Measurements from ENCODE around the gene SLC17A8. TPM values are rescaled to one million over a fixed set of nuclear protein-coding genes. Genes with fewer than 3 reads are reported as not detected.
"Not testable (repeated sequence)": the region's sequence is repeated elsewhere in the genome, so short reads cannot be mapped to it uniquely, and the experiment has no call there.

SLC17A8 gene
- total RNA-seq, 1 experiment from 2014 or later: not detected

- not testable (repeated sequence) for H2BK20ac ChIP-seq (ENCODE audit: low read depth, low read length, poor library complexity, severe bottlenecking); H2AK5ac ChIP-seq (ENCODE audit: insufficient read length, low read length); H3K4me2 ChIP-seq (ENCODE audit: insufficient read depth, insufficient read length, low read length); H3K27ac ChIP-seq (ENCODE audit: insufficient read length, low read depth, low read length); H3K9me3 ChIP-seq (ENCODE audit: control insufficient read depth, low read depth, low read length); H3K4me1 ChIP-seq (ENCODE audit: insufficient read depth, low read length); H3K18ac ChIP-seq (ENCODE audit: insufficient read length, low read depth, low read length); H3K14ac ChIP-seq (ENCODE audit: insufficient read depth, low read length); H3K9me3 Mint-ChIP-seq; H3K79me2 ChIP-seq (ENCODE audit: insufficient read depth, low read length); H3K27me3 ChIP-seq (ENCODE audit: insufficient read depth, low read length); H3K23me2 ChIP-seq (ENCODE audit: insufficient read length, low read depth, low read length, poor library complexity, severe bottlenecking); H3K27ac Mint-ChIP-seq; DNase-seq; H2BK15ac ChIP-seq (ENCODE audit: low read depth, low read length); H3K4ac ChIP-seq (ENCODE audit: low read depth, low read length); H4K91ac ChIP-seq (ENCODE audit: insufficient read length, low read depth, low read length); H3K9ac ChIP-seq (ENCODE audit: extremely low read depth, insufficient read length, low read length); H2BK5ac ChIP-seq (ENCODE audit: insufficient read length, low read length); H3K4me3 Mint-ChIP-seq; H2AFZ ChIP-seq (ENCODE audit: low read length); H4K20me1 ChIP-seq (ENCODE audit: control insufficient read depth, insufficient read depth, insufficient read length); H2BK120ac ChIP-seq (ENCODE audit: low read depth, low read length, poor library complexity, severe bottlenecking); H3T11ph ChIP-seq (ENCODE audit: low read length); H3K23ac ChIP-seq (ENCODE audit: insufficient read length, low read depth, low read length); H3K56ac ChIP-seq (ENCODE audit: insufficient read length, low read depth, low read length); H3K79me1 ChIP-seq (ENCODE audit: insufficient read depth, low read depth, low read length, poor library complexity, severe bottlenecking); H2BK12ac ChIP-seq (ENCODE audit: insufficient read length, low read depth, low read length); H3K27me3 Mint-ChIP-seq (ENCODE audit: low read depth); H3K4me1 Mint-ChIP-seq; H4K5ac ChIP-seq (ENCODE audit: insufficient read length, low read depth, low read length); H4K8ac ChIP-seq (replicated peaks; ENCODE audit: insufficient read length, low read depth, low read length)
- WGBS (ENCODE audit: extremely low coverage, insufficient read length, low lambda C conversion rate): no CpG with 5 or more reads among the region's 18 CpGs
- H3K36me3 Mint-ChIP-seq (ENCODE audit: insufficient read depth in 1 of 3, low read depth in 3 of 3): peaks cover 0 to 10% (median 6%) of the 10 kb centered on the region in 3 experiments; a peak in 4 of 7 replicates
These were observed 12.5 kb upstream of the SLC17A8 start for GRCh38 chr12:100344351-100344750.
